H1 (cell line): ENCODE data around the gene PBX3. TPM values are rescaled to one million over a fixed set of nuclear protein-coding genes. Genes with fewer than 3 reads are reported as not detected.

Source experiments
- CTCF ChIA-PET: fragments of 300-600 bp; sonication (Branson Sonifier 250); formaldehyde crosslinking; loops from one replicate; lab custom pipeline; 2021; ENCODE audit not compliant: partially characterized antibody; lab: Charles Lee
- POLR2A ChIA-PET: fragments of 300-600 bp; sonication (Branson Sonifier 250); formaldehyde crosslinking; loops from one replicate; lab custom pipeline; 2021; ENCODE audit warnings: inconsistent platforms; ENCODE audit not compliant: partially characterized antibody; lab: Charles Lee
- DNase-seq, 2 experiments: peaks; one replicate each; pipeline versions ENCODE4 v3.0.0 to v3.0.0-alpha.2; 2010 to 2022; ENCODE audit warnings: low spot score in 2 of 2, low read depth in 1 of 2, mixed read lengths in 1 of 2
- FAIRE-seq: peaks from 2 replicates; lab custom pipeline; 2011; peaks lifted over from hg19 to GRCh38; lab: Jason Lieb, UNC
- H2AFZ ChIP-seq: 2 replicates; pipeline ENCODE4 v1.8.1; 2012; ENCODE audit warnings: low read length, inconsistent platforms
- H2AK5ac ChIP-seq: 2 replicates; pipeline ENCODE4 v1.6.1; 2013; ENCODE audit warnings: low read depth, low read length
- H2BK120ac ChIP-seq: replicated peaks from 2 replicates; pipeline ENCODE3; 2013; ENCODE audit warnings: low read depth, low read length, inconsistent platforms
- H2BK12ac ChIP-seq: 2 replicates; pipeline ENCODE4 v1.6.1; 2013; ENCODE audit warnings: low read depth, low read length
- H2BK15ac ChIP-seq: 2 replicates; pipeline ENCODE4 v1.6.1; 2013; ENCODE audit warnings: low read length
- H2BK20ac ChIP-seq: 2 replicates; pipeline ENCODE4 v1.6.1; 2013; ENCODE audit warnings: low read length
- H2BK5ac ChIP-seq: 2 replicates; pipeline ENCODE4 v1.6.1; 2013; ENCODE audit warnings: low read depth, low read length
- H3K14ac ChIP-seq: 2 replicates; pipeline ENCODE4 v1.6.1; 2013; ENCODE audit warnings: inconsistent platforms; ENCODE audit not compliant: insufficient read length
- H3K18ac ChIP-seq: 2 replicates; pipeline ENCODE4 v1.6.1; 2013; ENCODE audit warnings: low read length; ENCODE audit errors: extremely low read depth
- H3K23ac ChIP-seq: 2 replicates; pipeline ENCODE4 v1.6.1; 2013; ENCODE audit warnings: inconsistent platforms; ENCODE audit not compliant: insufficient read length
- H3K23me2 ChIP-seq: 2 replicates; pipeline ENCODE4 v1.6.1; 2013; ENCODE audit warnings: low read depth, low read length
- H3K27ac ChIP-seq: 2 replicates; pipeline ENCODE4 v1.6.1; 2011; ENCODE audit warnings: low read depth, low read length, inconsistent platforms
- H3K27me3 ChIP-seq, 4 experiments: replicated peaks in 1 of 4; 1 replicate in 1 of 4; 2 replicates in 3 of 4; pipeline versions ENCODE4 v1.6.1 to v1.8.1; 2011 to 2013; ENCODE audit warnings: low read length in 3 of 4, mild to moderate bottlenecking in 3 of 4, inconsistent platforms in 2 of 4, mixed read lengths in 2 of 4, moderate library complexity in 1 of 4; ENCODE audit not compliant: control insufficient read depth in 3 of 4, insufficient read depth in 3 of 4; ENCODE audit errors: extremely low read depth in 1 of 4
- H3K36me3 ChIP-seq, 4 experiments: 2 replicates each; pipeline versions ENCODE4 v1.6.1 to v1.8.1; 2011 to 2013; ENCODE audit warnings: mild to moderate bottlenecking in 4 of 4, low read length in 3 of 4, moderate library complexity in 2 of 4, control low read depth in 1 of 4, inconsistent platforms in 1 of 4; ENCODE audit not compliant: insufficient read depth in 4 of 4, control insufficient read depth in 2 of 4
- H3K4ac ChIP-seq: replicated peaks from 2 replicates; pipeline ENCODE3; 2013; ENCODE audit warnings: low read length, low read depth, mixed read lengths, inconsistent platforms; ENCODE audit not compliant: insufficient read length
- H3K4me1 ChIP-seq, 4 experiments: replicated peaks in 1 of 4; 1 replicate in 1 of 4; 2 replicates in 3 of 4; pipeline versions ENCODE4 v1.6.1 to v1.8.1; 2011 to 2013; ENCODE audit warnings: low read length in 3 of 4, inconsistent platforms in 2 of 4, mixed read lengths in 1 of 4; ENCODE audit not compliant: insufficient read depth in 4 of 4, control insufficient read depth in 3 of 4
- H3K4me2 ChIP-seq, 2 experiments: 2 replicates each; pipeline versions ENCODE4 v1.6.1 to v1.8.1; 2011 to 2013; ENCODE audit warnings: low read depth in 2 of 2, low read length in 2 of 2, control low read depth in 1 of 2, inconsistent platforms in 1 of 2, mild to moderate bottlenecking in 1 of 2; ENCODE audit not compliant: insufficient read depth in 1 of 2
- H3K4me3 ChIP-seq, 4 experiments: fragments of 200-600, 300-600 bp in 1 of 4; sonication (generic), shearing (Covaris generic), sonication (Bioruptor Twin) in 1 of 4; 2 replicates each; pipeline versions ENCODE4 v1.5.1 to v1.8.1; 2011 to 2016; ENCODE audit warnings: low read length in 4 of 4, low read depth in 3 of 4, control low read depth in 2 of 4, inconsistent platforms in 2 of 4, mild to moderate bottlenecking in 2 of 4, mixed read lengths in 1 of 4, moderate library complexity in 1 of 4; ENCODE audit not compliant: insufficient read depth in 2 of 4; ENCODE audit errors: extremely low read depth in 1 of 4
- H3K56ac ChIP-seq: replicated peaks from 2 replicates; pipeline ENCODE3; 2013; ENCODE audit warnings: low read depth, mild to moderate bottlenecking, mixed read lengths, low read length, inconsistent platforms; ENCODE audit not compliant: insufficient read length
- H3K79me1 ChIP-seq: 2 replicates; pipeline ENCODE4 v1.6.1; 2013; ENCODE audit warnings: low read depth, low read length, control low read depth
- H3K79me2 ChIP-seq, 2 experiments: 2 replicates each; pipeline versions ENCODE4 v1.6.1 to v1.8.1; 2012 to 2013; ENCODE audit warnings: low read length in 2 of 2, mild to moderate bottlenecking in 2 of 2, inconsistent platforms in 1 of 2; ENCODE audit not compliant: insufficient read depth in 2 of 2, control insufficient read depth in 1 of 2
- H3K9ac ChIP-seq, 4 experiments: replicated peaks in 1 of 4; 1 replicate in 1 of 4; 2 replicates in 3 of 4; pipeline versions ENCODE4 v1.6.1 to v1.8.1; 2011 to 2013; ENCODE audit warnings: low read depth in 3 of 4, low read length in 3 of 4, control low read depth in 2 of 4, mild to moderate bottlenecking in 2 of 4, moderate library complexity in 2 of 4, inconsistent platforms in 1 of 4; ENCODE audit errors: extremely low read depth in 1 of 4
- H3K9me3 ChIP-seq, 2 experiments: 2 replicates each; pipeline versions ENCODE4 v1.6.1 to v1.8.1; 2012 to 2013; ENCODE audit warnings: mild to moderate bottlenecking in 2 of 2, moderate library complexity in 2 of 2, control low read depth in 1 of 2, inconsistent platforms in 1 of 2, low read depth in 1 of 2, low read length in 1 of 2, mixed read lengths in 1 of 2; ENCODE audit not compliant: insufficient read depth in 2 of 2
- H4K20me1 ChIP-seq, 2 experiments: replicated peaks in 1 of 2; 2 replicates each; pipeline versions ENCODE3 to v1.8.1; 2011 to 2013; ENCODE audit warnings: inconsistent platforms in 2 of 2, low read length in 2 of 2, mild to moderate bottlenecking in 1 of 2; ENCODE audit not compliant: insufficient read depth in 2 of 2, control insufficient read depth in 1 of 2
- H4K5ac ChIP-seq: 2 replicates; pipeline ENCODE4 v1.6.1; 2013; ENCODE audit warnings: low read length, low read depth, mixed read lengths, inconsistent platforms; ENCODE audit not compliant: insufficient read length
- H4K8ac ChIP-seq: 2 replicates; pipeline ENCODE4 v1.8.0; 2013; ENCODE audit warnings: mild to moderate bottlenecking, moderate library complexity, low read length, inconsistent platforms; ENCODE audit not compliant: insufficient read depth; ENCODE audit errors: extremely low read depth
- H4K91ac ChIP-seq: replicated peaks from 2 replicates; pipeline ENCODE3; 2013; ENCODE audit warnings: low read length, mixed read lengths, inconsistent platforms; ENCODE audit not compliant: insufficient read length
- CEBPB ChIP-seq: IDR thresholded peaks from 2 replicates; pipeline ENCODE4 v1.6.1; 2012; ENCODE audit warnings: low read depth, low read length
- CHD2 ChIP-seq: IDR thresholded peaks from 2 replicates; pipeline ENCODE4 v1.6.1; 2012; ENCODE audit warnings: low read length, improper control_type of control experiment
- EZH2 ChIP-seq: fragments of 200-600 bp; sonication (generic); IDR thresholded peaks from 2 replicates; pipeline ENCODE4 v1.7.1; 2012; ENCODE audit warnings: low read depth, mild to moderate bottlenecking, moderate library complexity, low read length, inconsistent platforms; ENCODE audit not compliant: severe bottlenecking
- KDM1A ChIP-seq: fragments of 200-600, 300-600 bp; sonication (generic); IDR thresholded peaks from 2 replicates; pipeline ENCODE4 v1.7.1; 2016; ENCODE audit warnings: mild to moderate bottlenecking, low read length, borderline replicate concordance
- POLR2A ChIP-seq, 2 experiments: IDR thresholded peaks; 1 replicate in 1 of 2; 2 replicates in 1 of 2; pipeline ENCODE4 v1.6.1; 2011; ENCODE audit warnings: low read depth in 2 of 2, low read length in 2 of 2, mild to moderate bottlenecking in 2 of 2; ENCODE audit errors: control extremely low read depth in 1 of 2
- TBP ChIP-seq: IDR thresholded peaks from 2 replicates; pipeline ENCODE4 v1.6.1; 2011; ENCODE audit warnings: low read depth, low read length, improper control_type of control experiment
- YY1 ChIP-seq: IDR thresholded peaks from 2 replicates; pipeline ENCODE4 v1.6.1; 2011; ENCODE audit warnings: low read depth, mild to moderate bottlenecking, low read length
- WGBS, 2 experiments: shearing (Covaris generic) in 1 of 2; methylation state at CpG; one replicate each; pipeline versions ENCODE4 v1.1.6 to v1.1.7; 2013 to 2015; ENCODE audit warnings: low lambda C conversion rate in 2 of 2, mixed read lengths in 2 of 2, inconsistent platforms in 1 of 2, low coverage in 1 of 2, missing lambda C conversion rate in 1 of 2; ENCODE audit not compliant: insufficient replicate concordance in 2 of 2, insufficient coverage in 1 of 2, insufficient read length in 1 of 2; ENCODE audit errors: extremely low coverage in 1 of 2, missing lambda C conversion rate in 1 of 2; 5-methylcytosine and 5-hydroxymethylcytosine counted together
- polyA plus RNA-seq, 7 experiments: library from polyadenylated mRNA; depleted of rRNA in 3 of 7; stranded (reverse) in 5 of 7; unstranded in 2 of 7; fragments of >200 nt in 5 of 7; fragments of 200-250 nt in 2 of 7; gene quantifications; 1 replicate in 5 of 7; 2 replicates in 1 of 7; 4 replicates in 1 of 7; pipeline versions ENCODE4 v1.2.1 to v1.2.3, GENCODE V29; 2011 to 2013; ENCODE audit warnings: missing spikeins in 2 of 7, mixed read lengths in 2 of 7
- total RNA-seq: library from RNA; stranded (reverse); fragmentation: NEBNext Ultra II Directional; extraction: Animal tissue kit (Norgen Biotek cat#: 25700); gene quantifications from 2 replicates; pipeline ENCODE4 v1.2.1, GENCODE V29; 2021

The PBX3 gene
- total and polyA plus RNA-seq, 2 of the 8 experiments (the other 6 are each of a cell fraction or from before 2014, with no cell fraction given), result 22.7 to 44.3 TPM

DNA sequence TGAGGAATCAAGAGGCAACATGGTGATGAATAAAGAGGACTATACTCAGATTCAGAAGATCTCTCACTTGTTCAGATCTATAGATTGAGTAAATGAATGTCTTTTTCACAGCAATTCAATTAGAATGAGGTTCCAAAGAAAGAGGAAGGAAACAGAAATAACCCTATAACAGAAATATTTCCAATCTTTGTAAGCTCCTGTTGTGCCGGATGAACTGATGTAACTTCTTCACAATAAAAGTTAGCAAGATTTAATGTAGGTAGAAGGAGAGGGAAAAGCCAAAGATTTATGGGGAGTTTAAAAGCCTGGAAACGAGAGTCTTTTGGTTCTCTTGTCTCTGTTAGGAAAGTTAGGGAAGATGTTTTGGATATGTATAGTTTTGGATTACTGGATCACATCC is 92.1 kb downstream of the PBX3 start:
- Histone ChIP-seq H3K18ac (no peak overlapping the region), H2AFZ (no peak overlapping the region), H2BK5ac (no peak overlapping the region), H3K14ac (no peak overlapping the region), H3K9ac (no peak overlapping the region), H3K4me3 (no peak overlapping the region), H4K8ac (no peak overlapping the region), H3K79me1 (no peaks in the 10 kb centered on the region; the same call in 1 of the 2 replicates), H4K20me1 (no peaks in the 10 kb centered on the region), H3K27me3 (no peaks in the 10 kb centered on the region), H3K79me2 (peaks cover 0 to 61% of the 10 kb centered on the region in 2 experiments; a peak in 2 of 4 replicates), H4K91ac (no peak overlapping the region), H3K23ac (no peak overlapping the region), H3K23me2 (no peaks in the 10 kb centered on the region), H3K27ac (no peak overlapping the region), H2BK12ac (no peak overlapping the region), H2BK15ac (no peak overlapping the region), H3K4me2 (no peak overlapping the region), H2BK20ac (no peak overlapping the region), H2AK5ac (no peak overlapping the region), H3K4ac (no peak overlapping the region), H3K9me3 (no peaks in the 10 kb centered on the region), H2BK120ac (no peak overlapping the region), H3K36me3 (no peaks in the 10 kb centered on the region), H4K5ac (no peak overlapping the region), H3K56ac (no peak overlapping the region), H3K4me1 (peaks cover 2 to 13% (median 6%) of the 10 kb centered on the region in 4 experiments; a peak in 5 of 7 replicates)
- 87% methylated on average over 2 of the region's 2 CpGs; no CpG with 5 or more reads in 1 of the 2 experiments for WGBS, 2 experiments
- POLR2A ChIA-PET, result no interaction called here
- CTCF ChIA-PET, result interaction anchor here (1.1 kb wide), 1 partner anchor 356 kb away, joined by 3 read pairs; no protein-coding TSS in a partner anchor
- FAIRE-seq (no peak), DNase-seq (no peak)
- TF ChIP-seq CEBPB (no peak), YY1 (no peak), EZH2 (no peak), CHD2 (no peak), KDM1A (no peak), TBP (no peak), POLR2A (IDR thresholded peaks at IDR 0.05; ENCODE audit: control extremely low read depth in 1 of 2, low read depth in 2 of 2, low read length in 2 of 2) (no peak)
